GM10248 (cell line): Measurements from ENCODE around the gene ANGPTL7.

Experiments used
- CTCF ChIA-PET: fragments of 300-600 bp; sonication (Branson Sonifier 250); formaldehyde crosslinking; extraction: SDS; loops from one replicate; lab custom pipeline; 2021; ENCODE audit warnings: antibody characterized with exemption; lab: Yijun Ruan, JAX
- POLR2A ChIA-PET: fragments of 350-650 bp; sonication (Branson Sonifier 250); formaldehyde crosslinking; extraction: SDS; loops from one replicate; lab custom pipeline; 2020; ENCODE audit warnings: antibody characterized with exemption; lab: Yijun Ruan, JAX
- DNase-seq: peaks from one replicate; pipeline ENCODE4 v3.0.0; 2012; ENCODE audit errors: extremely low spot score
- TF ChIP-seq, protein P1 (sequence below): IDR thresholded peaks from 2 replicates; pipeline ENCODE4 v1.5.1; 2012; ENCODE audit warnings: mild to moderate bottlenecking, low read depth; ENCODE audit errors: extremely low read depth, missing control alignments, control extremely low read depth

ANGPTL7 gene

GRCh38 chr1:11194407-11195176 is 5.4 kb downstream of the ANGPTL7 start:
- TF ChIP-seq, protein P1, sequence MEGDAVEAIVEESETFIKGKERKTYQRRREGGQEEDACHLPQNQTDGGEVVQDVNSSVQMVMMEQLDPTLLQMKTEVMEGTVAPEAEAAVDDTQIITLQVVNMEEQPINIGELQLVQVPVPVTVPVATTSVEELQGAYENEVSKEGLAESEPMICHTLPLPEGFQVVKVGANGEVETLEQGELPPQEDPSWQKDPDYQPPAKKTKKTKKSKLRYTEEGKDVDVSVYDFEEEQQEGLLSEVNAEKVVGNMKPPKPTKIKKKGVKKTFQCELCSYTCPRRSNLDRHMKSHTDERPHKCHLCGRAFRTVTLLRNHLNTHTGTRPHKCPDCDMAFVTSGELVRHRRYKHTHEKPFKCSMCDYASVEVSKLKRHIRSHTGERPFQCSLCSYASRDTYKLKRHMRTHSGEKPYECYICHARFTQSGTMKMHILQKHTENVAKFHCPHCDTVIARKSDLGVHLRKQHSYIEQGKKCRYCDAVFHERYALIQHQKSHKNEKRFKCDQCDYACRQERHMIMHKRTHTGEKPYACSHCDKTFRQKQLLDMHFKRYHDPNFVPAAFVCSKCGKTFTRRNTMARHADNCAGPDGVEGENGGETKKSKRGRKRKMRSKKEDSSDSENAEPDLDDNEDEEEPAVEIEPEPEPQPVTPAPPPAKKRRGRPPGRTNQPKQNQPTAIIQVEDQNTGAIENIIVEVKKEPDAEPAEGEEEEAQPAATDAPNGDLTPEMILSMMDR, result no peak
- CTCF ChIA-PET, result interaction anchor here (1.5 kb wide), 1 partner anchor 20 kb away, joined by 3 read pairs; no protein-coding TSS in a partner anchor
- POLR2A ChIA-PET, result no interaction called here
- DNase-seq, result no peak

DNA sequence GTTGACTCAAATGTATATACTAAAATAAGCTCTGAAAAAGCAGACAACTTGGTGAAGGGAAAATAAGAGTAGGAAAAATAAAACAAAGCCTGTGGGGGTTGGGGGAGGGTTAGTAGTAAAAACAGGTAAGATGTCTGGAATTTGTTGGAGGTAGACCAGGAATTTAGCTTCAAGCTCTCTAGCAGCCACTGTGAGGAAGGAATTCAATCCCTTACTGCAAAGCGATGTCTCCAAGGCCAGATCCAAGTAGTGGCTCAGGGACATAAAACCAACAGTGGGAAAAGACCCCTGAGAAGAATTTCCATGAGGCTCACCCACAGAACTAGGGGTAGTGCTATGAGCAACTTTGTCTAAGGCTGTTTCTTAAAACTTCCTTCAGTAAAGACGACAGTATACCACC is 7.8 kb downstream of the ANGPTL7 start:
- ChIA-PET POLR2A (no interaction called here), CTCF (interaction anchor here (1.1 to 1.6 kb wide), 4 partner anchors 10 to 159 kb away, joined by 3 to 5 read pairs (median 3); no protein-coding TSS in a partner anchor)
- TF ChIP-seq, protein P1, result no peak
- DNase-seq, result no peak

DNA sequence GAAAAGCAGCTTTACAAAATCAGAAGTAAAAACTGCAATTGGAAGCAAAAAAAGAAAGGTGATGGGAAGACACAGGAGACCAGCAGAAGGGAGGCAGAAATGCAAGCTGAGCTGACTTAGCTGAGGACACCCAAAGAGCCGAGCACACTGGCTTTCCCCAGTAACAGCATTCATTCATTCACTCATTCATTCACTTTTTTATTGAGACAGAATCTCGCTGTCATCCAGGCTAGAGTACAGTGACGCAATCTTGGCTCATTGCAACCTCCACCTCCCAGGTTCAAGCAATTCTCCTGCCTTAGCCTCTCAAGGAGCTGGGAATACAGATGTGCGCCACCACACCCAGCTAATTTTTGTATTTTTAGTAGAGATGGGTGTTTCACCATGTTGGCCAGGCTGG is 8.2 kb downstream of the ANGPTL7 start:
- CTCF ChIA-PET, result interaction anchor here (1.1 to 1.2 kb wide), 2 partner anchors 13 to 23 kb away, joined by 3 read pairs; no protein-coding TSS in a partner anchor

DNA sequence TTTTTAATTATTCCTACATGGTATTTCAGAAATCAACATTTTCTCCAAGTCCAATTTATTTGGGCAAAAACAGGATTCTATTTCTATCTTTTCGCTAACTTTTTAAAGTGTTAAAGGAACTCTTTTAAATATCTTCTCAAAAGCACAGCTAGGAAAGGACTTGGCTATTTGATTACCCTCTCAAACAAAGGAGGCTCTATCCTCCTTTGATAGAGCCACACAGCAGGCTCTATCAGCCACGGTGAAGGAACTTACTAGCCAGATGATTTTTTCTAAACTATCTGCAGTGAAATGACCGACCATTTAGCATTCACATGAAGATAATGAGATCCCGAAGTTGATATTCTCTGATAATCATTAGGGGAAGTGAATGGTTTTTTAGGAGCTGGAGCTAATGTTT is 9.1 kb downstream of the ANGPTL7 start:
- DNase-seq, result no peak
- ChIA-PET POLR2A (no interaction called here), CTCF (interaction anchor here (0.8 to 1.1 kb wide), 2 partner anchors 9 to 18 kb away, joined by 3 read pairs; no protein-coding TSS in a partner anchor)
- TF ChIP-seq, protein P1, result no peak

More for the DNA sequence above, 8.2 kb downstream of the ANGPTL7 start:
- POLR2A ChIA-PET, result no interaction called here
- TF ChIP-seq, protein P1, result no peak
- no peak for DNase-seq

DNA sequence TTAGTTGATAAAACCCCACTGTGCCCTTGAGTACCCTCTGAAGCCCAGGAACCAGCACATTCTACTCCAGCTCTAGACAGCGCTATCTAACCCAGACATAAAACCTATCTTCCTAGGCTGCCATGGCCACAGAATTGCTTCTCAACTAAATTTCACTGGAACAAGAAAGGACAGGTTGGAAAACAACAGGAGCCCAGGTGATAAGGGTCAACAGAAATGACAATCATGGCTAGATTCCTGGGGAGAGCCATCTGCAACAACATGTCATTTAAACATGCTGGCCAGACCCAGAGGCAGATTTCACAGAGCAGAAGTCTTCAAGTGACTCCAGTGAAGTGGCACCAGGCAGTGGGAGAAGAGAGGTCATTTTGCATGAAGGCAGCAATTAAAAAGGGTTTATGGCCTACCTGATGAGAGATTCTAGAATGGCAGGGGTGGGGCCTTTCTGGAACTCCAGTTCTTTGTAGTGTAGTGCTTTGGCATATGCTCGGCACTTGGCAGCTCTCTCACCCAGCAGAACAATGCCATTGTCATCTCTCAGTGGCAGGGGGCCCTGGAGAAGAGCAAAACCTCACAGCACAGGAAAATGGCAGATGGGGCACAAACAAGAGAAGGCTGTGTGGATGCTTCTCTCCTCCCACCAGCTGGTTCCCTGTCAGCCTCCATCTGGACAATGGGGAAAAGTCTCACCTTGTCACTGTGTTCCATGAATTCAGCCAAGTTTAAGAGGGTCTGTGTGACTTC is 9.9 kb downstream of the ANGPTL7 start:
- ChIA-PET CTCF (interaction anchor here (0.8 to 1.1 kb wide), 2 partner anchors 8 to 18 kb away, joined by 3 read pairs; no protein-coding TSS in a partner anchor), POLR2A (no interaction called here)
- DNase-seq, result no peak
- TF ChIP-seq, protein P1, result no peak
